H1 (cell line): ENCODE data around the gene CBX4. TPM values are rescaled to one million over a fixed set of nuclear protein-coding genes. Genes with fewer than 3 reads are reported as not detected.
A peak's percentile ranks its signal among the peaks of the same experiment; 100 is the strongest.

Experiments
- CBX8 ChIP-seq: fragments of 300-800, 300-1000 bp; sonication (generic); IDR thresholded peaks from 2 replicates; pipeline ENCODE4 v1.7.1; 2016; ENCODE audit warnings: low read depth, low read length, borderline replicate concordance
- FOSL1 ChIP-seq: IDR thresholded peaks from 2 replicates; pipeline ENCODE4 v1.6.1; 2011; ENCODE audit warnings: mild to moderate bottlenecking, low read depth, low read length, moderate library complexity; ENCODE audit not compliant: insufficient read depth
- KDM4A ChIP-seq: IDR thresholded peaks from one replicate; pipeline ENCODE4 v1.7.1; 2012; ENCODE audit warnings: low read depth, mild to moderate bottlenecking, moderate library complexity, low read length, inconsistent platforms; ENCODE audit not compliant: severe bottlenecking
- SAP30 ChIP-seq: fragments of 300-600 bp; sonication (generic); IDR thresholded peaks from 2 replicates; pipeline ENCODE4 v1.7.1; 2012; ENCODE audit warnings: low read length, moderate library complexity, mild to moderate bottlenecking, inconsistent platforms; ENCODE audit not compliant: insufficient read depth, insufficient replicate concordance
- polyA plus RNA-seq, 7 experiments: library from polyadenylated mRNA; depleted of rRNA in 3 of 7; stranded (reverse) in 5 of 7; unstranded in 2 of 7; fragments of >200 nt in 5 of 7; fragments of 200-250 nt in 2 of 7; gene quantifications; 1 replicate in 5 of 7; 2 replicates in 1 of 7; 4 replicates in 1 of 7; pipeline versions ENCODE4 v1.2.1 to v1.2.3, GENCODE V29; 2011 to 2013; ENCODE audit warnings: missing spikeins in 2 of 7, mixed read lengths in 2 of 7
- total RNA-seq: library from RNA; stranded (reverse); fragmentation: NEBNext Ultra II Directional; extraction: Animal tissue kit (Norgen Biotek cat#: 25700); gene quantifications from 2 replicates; pipeline ENCODE4 v1.2.1, GENCODE V29; 2021

The CBX4 gene
- total and polyA plus RNA-seq, 2 of the 8 experiments (the other 6 are each of a cell fraction or from before 2014, with no cell fraction given) = 1.8 to 4.0 TPM

DNA sequence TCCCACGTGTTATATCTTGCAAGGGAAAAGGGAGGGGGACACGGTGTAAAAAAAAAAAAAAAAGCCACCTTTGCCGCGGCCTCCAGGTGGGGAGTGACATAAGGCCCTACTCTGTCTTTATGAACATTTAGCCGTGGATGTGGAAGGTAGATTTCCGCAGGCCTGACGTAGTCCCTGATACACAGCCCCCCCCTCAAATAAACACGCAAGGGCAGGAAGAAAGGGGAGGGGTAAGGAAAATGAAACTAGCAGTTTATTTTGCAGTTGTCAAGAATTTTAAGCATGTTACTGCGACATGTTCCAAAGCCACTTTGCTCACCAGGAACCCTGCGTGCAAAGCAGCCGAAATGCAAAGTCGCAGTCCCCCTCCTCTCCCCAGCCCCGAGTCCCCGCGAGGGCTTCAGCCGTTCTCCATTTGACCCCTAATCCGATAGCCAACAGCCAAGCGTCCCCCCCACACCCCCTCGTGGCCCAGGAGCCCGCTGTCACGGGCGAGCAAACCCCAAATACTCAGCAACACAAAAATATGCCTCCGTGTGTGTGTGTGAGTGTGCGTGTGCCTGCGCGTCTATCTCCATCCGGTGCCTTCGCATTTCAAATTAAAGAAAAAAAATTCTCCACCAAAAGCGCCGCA, 1.2 kb downstream of the CBX4 start (continued):
- no peak for TF ChIP-seq CBX8
- TF ChIP-seq KDM4A = no peak
- peak; percentile 72 for TF ChIP-seq SAP30
- no peak for TF ChIP-seq FOSL1
